Measurements from ENCODE around the gene KLC1. TPM values are rescaled to one million over a fixed set of nuclear protein-coding genes. Genes with fewer than 3 reads are reported as not detected.

KLC1 gene
- total RNA-seq, 1 donor from 2014 or later: 178 TPM

GRCh38 chr14:103700753-103701490, 71.9 kb downstream of the KLC1 start:
- TF ChIP-seq CTCF (IDR thresholded peaks at IDR 0.05; ENCODE audit: unreplicated experiment): no peak
- H3K4me3 Mint-ChIP-seq (ENCODE audit: low read depth): no peak overlapping the region

GRCh38 chr14:103702095-103702494, 73.1 kb downstream of the KLC1 start:
- no peak for DNase-seq (ENCODE audit: low spot score, unreplicated experiment)
- peaks cover 2% of the 10 kb centered on the region for H3K36me3 Mint-ChIP-seq (ENCODE audit: insufficient read depth)
- H3K27me3 Mint-ChIP-seq: no peaks in the 10 kb centered on the region
- H3K4me3 Mint-ChIP-seq (ENCODE audit: low read depth): no peak overlapping the region
- no peaks in the 10 kb centered on the region for H3K9me3 Mint-ChIP-seq (ENCODE audit: low read depth)
- no peak overlapping the region for H3K27ac Mint-ChIP-seq
- no peak for TF ChIP-seq CTCF (IDR thresholded peaks at IDR 0.05; ENCODE audit: unreplicated experiment)
- no peaks in the 10 kb centered on the region for H3K4me1 Mint-ChIP-seq (ENCODE audit: low read depth)

More at GRCh38 chr14:103700753-103701490, 71.9 kb downstream of the KLC1 start:
- Mint-ChIP-seq H3K27me3 (no peaks in the 10 kb centered on the region), H3K36me3 (ENCODE audit: insufficient read depth) (peaks cover 2% of the 10 kb centered on the region), H3K4me1 (ENCODE audit: low read depth) (peaks cover 3% of the 10 kb centered on the region), H3K9me3 (ENCODE audit: low read depth) (no peaks in the 10 kb centered on the region), H3K27ac (no peak overlapping the region)
- no peak for DNase-seq (ENCODE audit: low spot score, unreplicated experiment)

GRCh38 chr14:103702497-103703432, 73.8 kb downstream of the KLC1 start:
- Mint-ChIP-seq H3K36me3 (ENCODE audit: insufficient read depth) (peaks cover 2% of the 10 kb centered on the region), H3K27me3 (no peaks in the 10 kb centered on the region), H3K27ac (no peak overlapping the region), H3K4me1 (ENCODE audit: low read depth) (no peaks in the 10 kb centered on the region), H3K4me3 (ENCODE audit: low read depth) (no peak overlapping the region), H3K9me3 (ENCODE audit: low read depth) (no peaks in the 10 kb centered on the region)
- TF ChIP-seq CTCF (IDR thresholded peaks at IDR 0.05; ENCODE audit: unreplicated experiment): no peak
- DNase-seq (ENCODE audit: low spot score, unreplicated experiment): no peak

GRCh38 chr14:103703433-103704385, 74.7 kb downstream of the KLC1 start:
- no peaks in the 10 kb centered on the region for H3K27me3 Mint-ChIP-seq
- H3K4me3 Mint-ChIP-seq (ENCODE audit: low read depth): no peak overlapping the region
- H3K4me1 Mint-ChIP-seq (ENCODE audit: low read depth): no peaks in the 10 kb centered on the region
- H3K27ac Mint-ChIP-seq: peak overlapping the region; percentile 36
- DNase-seq (ENCODE audit: low spot score, unreplicated experiment): no peak
- H3K9me3 Mint-ChIP-seq (ENCODE audit: low read depth): no peaks in the 10 kb centered on the region
- TF ChIP-seq CTCF (IDR thresholded peaks at IDR 0.05; ENCODE audit: unreplicated experiment): no peak
- peaks cover 2% of the 10 kb centered on the region for H3K36me3 Mint-ChIP-seq (ENCODE audit: insufficient read depth)

Data from progenitor cell of endocrine pancreas (in vitro differentiated cells).